22Rv1 (cell line): Measurements from ENCODE around the gene SERTAD3.

Source experiments
- CTCF ChIP-seq: fragments of 450-650 bp; IDR thresholded peaks from 2 replicates; pipeline ENCODE4 v1.5.1; 2017; ENCODE audit warnings: mild to moderate bottlenecking
- ZFX ChIP-seq: fragments of 450-650 bp; IDR thresholded peaks from 2 replicates; pipeline ENCODE4 v1.6.1; 2017; ENCODE audit warnings: antibody characterized with exemption, borderline replicate concordance

- TF ChIP-seq ZFX, result no peak
- no peak for TF ChIP-seq CTCF
Observed at GRCh38 chr19:40461669-40462221, 17.6 kb upstream of the SERTAD3 start.
